Measurements from ENCODE around the gene YARS1.
A peak's percentile ranks its signal among the peaks of the same experiment; 100 is the strongest.

GRCh38 chr1:32773018-32773763 lies 44.0 kb downstream of the YARS1 start:
- TF ChIP-seq CTCF (IDR thresholded peaks at IDR 0.05) (peak in 1 of 3 donors; percentile 86), POLR2A (IDR thresholded peaks at IDR 0.05) (no peak)

Measured in lower leg skin (tissue), 3 donors.